ENCODE measurements around the gene DGKI.

DNA sequence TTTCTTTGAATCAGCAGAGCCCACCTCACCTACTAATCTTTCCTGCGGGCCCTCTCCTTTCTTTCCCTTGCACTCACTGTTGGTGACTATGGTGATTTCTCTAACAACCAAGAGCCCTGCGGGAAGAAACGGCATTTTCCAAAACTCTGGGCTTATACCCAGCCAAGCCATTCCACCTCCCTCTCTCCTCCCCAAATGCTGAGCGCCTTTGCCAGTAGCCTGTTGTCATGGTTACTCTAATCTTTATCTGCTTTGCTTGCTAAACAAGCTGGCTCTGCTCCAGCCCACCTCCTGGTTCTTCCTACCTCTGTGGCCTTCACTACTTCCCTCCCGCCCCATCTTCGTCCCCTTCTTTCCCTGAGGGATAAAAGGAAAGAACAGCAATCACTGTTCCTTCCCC lies 86.7 kb downstream of the DGKI start:
- TF ChIP-seq, protein P1, sequence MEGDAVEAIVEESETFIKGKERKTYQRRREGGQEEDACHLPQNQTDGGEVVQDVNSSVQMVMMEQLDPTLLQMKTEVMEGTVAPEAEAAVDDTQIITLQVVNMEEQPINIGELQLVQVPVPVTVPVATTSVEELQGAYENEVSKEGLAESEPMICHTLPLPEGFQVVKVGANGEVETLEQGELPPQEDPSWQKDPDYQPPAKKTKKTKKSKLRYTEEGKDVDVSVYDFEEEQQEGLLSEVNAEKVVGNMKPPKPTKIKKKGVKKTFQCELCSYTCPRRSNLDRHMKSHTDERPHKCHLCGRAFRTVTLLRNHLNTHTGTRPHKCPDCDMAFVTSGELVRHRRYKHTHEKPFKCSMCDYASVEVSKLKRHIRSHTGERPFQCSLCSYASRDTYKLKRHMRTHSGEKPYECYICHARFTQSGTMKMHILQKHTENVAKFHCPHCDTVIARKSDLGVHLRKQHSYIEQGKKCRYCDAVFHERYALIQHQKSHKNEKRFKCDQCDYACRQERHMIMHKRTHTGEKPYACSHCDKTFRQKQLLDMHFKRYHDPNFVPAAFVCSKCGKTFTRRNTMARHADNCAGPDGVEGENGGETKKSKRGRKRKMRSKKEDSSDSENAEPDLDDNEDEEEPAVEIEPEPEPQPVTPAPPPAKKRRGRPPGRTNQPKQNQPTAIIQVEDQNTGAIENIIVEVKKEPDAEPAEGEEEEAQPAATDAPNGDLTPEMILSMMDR (conservative IDR thresholded peaks at IDR 0.05) = no peak
- TF ChIP-seq EZH2 (IDR thresholded peaks at IDR 0.05; ENCODE audit: low read depth) = no peak
